HG02852 (cell line): ENCODE measurements around the gene SVEP1.
"Not testable (repeated sequence)": the region's sequence is repeated elsewhere in the genome, so short reads cannot be mapped to it uniquely, and the experiment has no call there.

Source experiments
- ATAC-seq: cut with Tn5 transposase; IDR thresholded peaks from one replicate; pipeline ENCODE4 v1.9.1; 2021; ENCODE audit warnings: mild to moderate bottlenecking, moderate library complexity; ENCODE audit not compliant: unreplicated experiment

SVEP1 gene

GRCh38 chr9:110579034-110579861 is at the start of gene SVEP1:
Gene SVEP1, minus strand, starts transcription at chr9:110579741. Its CDS starts 198 bp downstream, at chr9:110579543.
- no peak for ATAC-seq

- peak; percentile 98 for ATAC-seq
Observed at GRCh38 chr9:110626101-110626829, 46.7 kb upstream of the SVEP1 start.

GRCh38 chr9:110623462-110624025 is 44.0 kb upstream of the SVEP1 start:
- ATAC-seq, result peak; percentile 46

- no peak for ATAC-seq
Observed at GRCh38 chr9:110622368-110622767, 42.8 kb upstream of the SVEP1 start.

- no peak for ATAC-seq
Observed at GRCh38 chr9:110620726-110621125, 41.2 kb upstream of the SVEP1 start.

- ATAC-seq, result no peak
Observed at GRCh38 chr9:110619831-110620230, 40.3 kb upstream of the SVEP1 start.

GRCh38 chr9:110615498-110615897 is 36.0 kb upstream of the SVEP1 start:
- ATAC-seq, result no peak

GRCh38 chr9:110614576-110614975 is 35.0 kb upstream of the SVEP1 start:
- ATAC-seq, result not testable (repeated sequence)

- no peak for ATAC-seq
Observed at GRCh38 chr9:110606179-110606790, 26.7 kb upstream of the SVEP1 start.

- no peak for ATAC-seq
Observed at GRCh38 chr9:110605565-110605964, 26.0 kb upstream of the SVEP1 start.

- no peak for ATAC-seq
Observed at GRCh38 chr9:110604171-110604601, 24.6 kb upstream of the SVEP1 start.

GRCh38 chr9:110602281-110602680 is 22.7 kb upstream of the SVEP1 start:
- ATAC-seq, result no peak

- no peak for ATAC-seq
Observed at GRCh38 chr9:110601098-110601497, 21.6 kb upstream of the SVEP1 start.

- no peak for ATAC-seq
Observed at GRCh38 chr9:110599468-110599867, 19.9 kb upstream of the SVEP1 start.

GRCh38 chr9:110592044-110592830 is 12.7 kb upstream of the SVEP1 start:
- no peak for ATAC-seq

GRCh38 chr9:110591526-110591925 is 12.0 kb upstream of the SVEP1 start:
- no peak for ATAC-seq

GRCh38 chr9:110590816-110591215 is 11.3 kb upstream of the SVEP1 start:
- ATAC-seq, result no peak

- ATAC-seq, result no peak
Observed at GRCh38 chr9:110588296-110588695, 8.8 kb upstream of the SVEP1 start.

GRCh38 chr9:110583237-110583636 is 3.7 kb upstream of the SVEP1 start:
- ATAC-seq, result no peak

GRCh38 chr9:110582156-110582555 is 2.6 kb upstream of the SVEP1 start:
- ATAC-seq, result no peak

- ATAC-seq, result no peak
Observed at GRCh38 chr9:110580850-110581249, 1.3 kb upstream of the SVEP1 start.
